Activated CD4-positive, alpha-beta T cell treated with anti-CD3 and anti-CD28 coated beads, Interleukin-2, amount 50 U/mL, for 4 hours (primary cell): Measurements from ENCODE around the gene RTN4.
"Not testable (repeated sequence)": the region's sequence is repeated elsewhere in the genome, so short reads cannot be mapped to it uniquely, and the experiment has no call there.

Experiments
- DNase-seq, 2 experiments: peaks; one replicate each; pipeline ENCODE4 v3.0.0-alpha.2; 2020

RTN4 gene

DNA sequence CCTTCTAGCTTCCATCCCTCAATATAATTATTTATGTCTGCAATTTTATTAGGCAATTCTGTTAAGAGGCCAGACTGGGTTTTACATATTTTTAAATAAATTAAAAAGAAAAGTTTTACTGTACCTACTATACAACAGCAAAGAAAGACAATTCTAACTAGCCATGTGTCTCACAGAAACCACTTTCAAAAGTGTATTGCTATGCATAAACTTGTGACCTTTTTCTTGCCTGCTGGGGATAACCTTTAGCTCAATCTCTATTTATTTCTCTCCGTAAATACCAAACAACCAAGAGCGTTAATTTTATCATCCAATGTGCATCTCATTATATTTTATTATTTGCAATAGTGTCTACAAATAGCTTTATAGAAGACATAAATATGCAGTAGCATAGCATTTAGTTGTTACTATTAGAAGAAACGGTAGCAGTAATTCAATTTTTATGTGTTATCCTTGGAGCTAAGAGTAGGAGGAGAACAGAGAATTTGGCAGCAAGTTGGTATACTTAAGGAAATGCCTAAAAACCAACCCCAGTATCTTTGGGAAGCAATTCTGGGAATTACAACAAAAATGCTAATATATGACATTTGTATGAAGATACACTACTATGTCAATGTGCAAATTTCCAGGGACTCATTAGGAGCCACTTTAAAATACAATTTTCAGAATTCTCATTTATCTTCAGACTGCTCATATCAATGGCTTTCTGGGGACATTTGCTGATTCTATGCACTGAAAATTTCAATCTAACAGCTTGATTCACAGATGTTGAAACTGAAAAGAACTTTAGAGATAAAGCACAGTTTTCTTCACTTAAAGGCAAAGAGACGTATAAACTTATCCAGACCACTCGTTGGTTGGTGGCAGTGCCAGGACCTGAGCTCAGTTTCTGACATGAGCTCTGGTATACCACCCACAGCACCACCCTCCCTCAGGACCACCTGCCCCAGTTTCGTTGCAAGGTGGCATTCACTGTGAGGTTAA, 23.0 kb upstream of the RTN4 start:
- no peak for DNase-seq

DNA sequence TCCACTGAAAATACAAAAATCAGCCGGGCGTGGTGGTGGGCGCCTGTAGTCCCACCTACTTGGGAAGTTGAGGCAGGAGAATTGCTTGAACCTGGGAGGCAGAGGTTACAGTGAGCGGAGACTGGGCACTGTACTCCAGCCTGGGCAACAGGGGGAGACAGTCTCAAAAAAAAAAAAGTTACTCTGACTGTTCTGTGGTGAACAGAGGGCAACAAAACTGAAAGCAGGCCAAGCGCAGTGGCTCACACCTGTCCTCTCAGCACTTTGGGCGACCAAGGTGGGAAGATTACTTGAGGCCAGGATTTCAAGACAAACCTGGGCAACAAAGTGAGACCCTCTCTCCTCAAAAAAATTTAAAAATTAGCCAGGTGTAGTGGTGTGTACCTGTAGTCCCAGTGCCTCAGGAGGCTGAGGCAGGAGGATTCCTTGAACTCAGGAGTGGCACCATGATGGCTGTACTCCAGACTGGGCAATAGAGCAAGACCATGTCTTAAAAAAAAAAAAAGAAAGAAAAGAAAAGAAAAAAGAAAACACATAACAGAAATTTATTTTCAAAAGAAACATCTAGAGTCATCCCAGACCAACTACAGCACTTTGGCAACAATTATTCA, 13.6 kb upstream of the RTN4 start:
- no peak for DNase-seq

DNA sequence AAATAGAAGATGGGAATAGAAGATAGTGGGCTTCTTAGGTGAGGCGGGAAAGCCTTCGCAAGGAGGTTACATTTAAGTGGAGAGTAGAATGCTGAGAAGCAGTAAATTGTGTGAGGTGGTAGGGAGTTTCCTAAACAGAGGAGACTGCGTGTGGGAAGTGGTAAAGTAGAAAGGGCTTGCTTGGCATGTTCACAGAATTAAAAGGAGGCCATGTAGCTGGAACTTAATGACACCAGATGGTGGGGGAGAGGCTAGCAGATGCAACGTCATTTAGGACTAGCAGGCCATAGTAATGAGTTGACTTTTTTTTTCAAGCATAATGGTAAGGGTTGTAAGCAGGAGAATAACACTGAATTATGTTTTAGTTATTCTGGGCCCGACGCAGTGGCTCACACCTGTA, 13.0 kb upstream of the RTN4 start:
- DNase-seq: no peak

DNA sequence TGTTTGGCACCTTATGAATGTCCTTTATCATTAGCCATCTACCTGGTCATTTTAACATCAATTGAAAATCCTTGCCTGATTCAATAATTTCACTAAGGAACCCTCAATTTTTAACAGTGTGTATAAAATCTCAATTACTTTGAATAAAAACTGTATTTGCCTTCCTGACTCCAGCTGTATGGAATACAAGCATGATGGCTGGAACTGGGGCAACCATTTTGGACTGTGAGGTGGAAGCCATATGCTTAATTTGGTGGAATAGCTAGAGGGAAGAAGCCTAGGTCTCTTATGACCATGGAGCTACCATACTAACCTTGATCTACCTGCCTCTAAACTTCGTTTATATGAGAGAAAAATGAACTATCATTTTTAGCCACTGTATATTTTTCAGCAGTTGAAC, 12.5 kb upstream of the RTN4 start:
- DNase-seq: no peak

DNA sequence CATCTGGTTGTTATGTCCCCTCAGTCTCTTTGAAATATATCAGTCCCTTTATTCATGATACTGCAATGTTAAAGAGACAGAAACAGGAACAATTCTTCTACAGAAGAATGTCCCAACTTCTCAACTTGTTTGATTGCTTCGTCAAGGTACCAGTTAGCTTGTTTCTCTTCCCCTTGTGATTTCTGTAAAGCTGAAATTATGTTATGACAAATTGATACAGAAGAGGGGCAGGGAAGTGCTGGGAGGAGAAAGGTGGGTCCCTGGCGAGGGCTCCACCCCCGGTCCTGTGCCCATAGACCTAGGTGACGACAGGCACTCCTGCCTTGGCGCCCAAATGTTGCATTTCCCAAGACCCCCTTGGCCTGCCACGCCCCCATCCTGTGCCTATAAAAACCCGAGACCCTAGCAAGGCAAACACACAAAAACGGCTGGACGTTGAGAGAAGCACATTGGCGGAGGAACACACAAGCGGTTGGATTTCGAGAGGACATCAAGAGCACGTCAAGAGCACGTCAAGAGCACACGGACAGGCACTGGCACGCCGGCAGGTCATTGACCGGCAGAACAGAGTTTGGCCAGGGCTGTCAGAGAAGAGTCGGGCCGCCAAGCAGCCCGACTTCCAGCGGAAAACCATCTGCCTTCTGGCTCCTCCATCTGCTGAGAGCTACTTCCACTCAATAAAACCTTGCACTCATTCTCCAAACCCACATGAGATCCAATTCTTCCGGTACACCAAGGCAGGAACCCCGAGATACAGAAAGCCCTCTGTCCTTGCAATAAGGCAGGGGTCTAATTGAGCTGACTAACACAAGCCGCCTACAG, 11.5 kb upstream of the RTN4 start:
- DNase-seq: no peak

DNA sequence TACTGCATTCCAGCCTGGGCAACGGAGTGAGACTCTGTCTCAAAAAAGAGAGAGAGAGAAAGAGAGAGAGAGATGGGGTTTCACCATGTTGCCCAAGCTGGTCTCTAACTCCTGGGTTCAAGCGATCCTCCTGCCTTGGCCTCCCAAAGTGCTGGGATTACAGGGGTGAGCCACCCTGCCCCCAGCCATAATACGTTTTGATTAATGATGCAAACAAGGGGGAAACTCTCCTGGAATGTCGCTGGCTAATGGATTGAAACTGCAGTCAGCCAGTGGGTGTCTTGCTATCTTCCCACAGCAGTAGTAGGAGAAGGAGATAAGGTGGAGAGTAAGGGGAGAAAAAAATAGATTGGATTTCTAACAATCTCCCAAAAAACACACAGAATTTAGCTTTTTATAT, 9.5 kb upstream of the RTN4 start:
- no peak for DNase-seq

DNA sequence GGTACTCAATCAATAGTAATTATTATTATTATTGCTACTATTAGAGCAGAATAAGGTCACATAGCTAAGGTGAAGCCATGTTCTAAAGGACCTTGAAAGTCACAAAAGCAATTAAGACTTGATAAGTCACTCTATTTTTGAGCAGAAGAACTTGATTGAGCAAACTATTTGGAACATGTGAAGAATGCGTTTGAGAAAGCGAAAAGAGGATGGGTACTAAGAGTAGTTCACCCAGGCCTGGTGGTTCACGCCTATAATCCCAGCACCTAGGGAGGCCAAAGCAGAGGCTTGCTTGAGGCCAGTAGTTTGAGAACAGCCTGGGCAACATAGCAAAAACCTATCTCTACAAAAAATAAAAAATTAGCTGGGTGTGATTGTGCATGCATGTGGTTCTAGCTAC, 7.2 kb upstream of the RTN4 start:
- DNase-seq: no peak

DNA sequence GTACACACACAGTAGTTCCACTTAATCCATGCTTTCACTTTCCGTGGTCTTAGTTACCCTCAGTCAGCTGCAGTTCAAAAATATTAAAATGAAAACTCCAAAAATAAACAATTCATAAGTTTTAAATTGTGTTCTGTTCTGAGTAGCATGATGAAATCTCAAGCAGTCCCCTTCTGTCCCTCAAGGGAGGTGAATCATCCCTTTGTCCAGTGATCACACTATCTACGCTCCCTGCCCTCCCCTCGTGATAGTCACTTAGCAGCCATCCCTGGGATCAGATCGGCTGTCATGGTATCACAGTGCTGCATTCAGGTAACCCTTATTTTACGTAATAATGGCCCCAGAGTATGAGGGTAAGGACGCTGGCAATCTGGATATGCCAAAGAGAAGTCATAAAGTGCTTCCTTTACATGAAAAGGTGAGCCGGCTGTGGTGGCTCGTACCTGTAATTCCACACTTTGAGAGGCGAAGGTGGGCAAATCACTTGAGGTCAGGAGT, 5.8 kb upstream of the RTN4 start:
- DNase-seq: no peak

DNA sequence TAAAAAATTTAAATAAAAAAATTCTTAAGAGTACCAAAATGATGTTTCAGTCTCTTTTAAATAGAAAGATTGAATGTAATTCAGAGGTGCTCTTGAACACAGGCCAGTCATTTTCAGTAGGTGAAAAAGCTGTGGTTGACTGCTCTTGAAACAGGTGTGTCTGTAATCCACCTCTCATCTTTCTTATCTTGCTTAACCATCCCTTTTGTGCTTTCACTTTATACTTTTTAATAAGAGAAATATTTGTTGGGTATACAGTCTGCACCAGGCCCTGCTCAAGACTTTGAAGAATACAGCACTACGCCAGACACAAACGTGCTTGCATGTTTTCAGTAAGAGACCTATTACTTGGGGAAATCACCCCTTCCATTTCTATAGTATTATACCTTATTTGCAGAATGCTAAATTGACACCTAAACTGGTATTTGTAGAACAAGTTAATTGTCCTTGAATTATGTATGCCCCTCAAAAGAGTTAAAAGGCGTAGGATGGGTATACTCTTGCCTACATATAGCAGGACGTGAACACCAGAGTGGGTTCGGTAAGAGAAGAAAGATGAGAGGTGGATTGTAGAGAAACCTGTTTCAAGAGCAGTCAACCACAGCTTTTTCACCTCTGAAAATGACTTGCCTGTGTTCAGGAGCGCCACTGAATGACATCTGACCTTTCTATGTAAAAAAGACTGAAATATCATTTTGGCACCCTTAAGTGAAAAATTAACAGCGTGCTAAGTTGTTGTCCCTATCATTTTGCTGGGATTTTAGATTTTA, 4.0 kb upstream of the RTN4 start:
- no peak for DNase-seq

DNA sequence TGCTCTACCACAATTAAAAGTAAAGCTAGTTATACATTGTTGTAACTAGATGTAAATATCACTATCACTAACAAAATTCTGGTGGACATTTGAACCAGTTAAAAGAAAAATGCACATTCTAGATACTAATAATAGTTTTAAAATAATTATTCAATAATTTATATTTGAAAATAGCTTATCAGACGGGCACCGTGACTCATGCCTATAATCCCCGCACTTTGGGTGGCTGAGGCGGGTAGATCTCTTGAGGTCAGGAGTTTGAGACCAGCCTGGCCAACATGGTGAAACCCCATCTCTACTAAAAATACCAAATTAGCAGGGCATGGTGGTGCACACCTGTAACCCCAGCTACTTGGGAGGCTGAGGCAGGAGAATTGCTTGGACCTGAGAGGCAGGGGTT, 3.0 kb upstream of the RTN4 start:
- not testable (repeated sequence) for DNase-seq

DNA sequence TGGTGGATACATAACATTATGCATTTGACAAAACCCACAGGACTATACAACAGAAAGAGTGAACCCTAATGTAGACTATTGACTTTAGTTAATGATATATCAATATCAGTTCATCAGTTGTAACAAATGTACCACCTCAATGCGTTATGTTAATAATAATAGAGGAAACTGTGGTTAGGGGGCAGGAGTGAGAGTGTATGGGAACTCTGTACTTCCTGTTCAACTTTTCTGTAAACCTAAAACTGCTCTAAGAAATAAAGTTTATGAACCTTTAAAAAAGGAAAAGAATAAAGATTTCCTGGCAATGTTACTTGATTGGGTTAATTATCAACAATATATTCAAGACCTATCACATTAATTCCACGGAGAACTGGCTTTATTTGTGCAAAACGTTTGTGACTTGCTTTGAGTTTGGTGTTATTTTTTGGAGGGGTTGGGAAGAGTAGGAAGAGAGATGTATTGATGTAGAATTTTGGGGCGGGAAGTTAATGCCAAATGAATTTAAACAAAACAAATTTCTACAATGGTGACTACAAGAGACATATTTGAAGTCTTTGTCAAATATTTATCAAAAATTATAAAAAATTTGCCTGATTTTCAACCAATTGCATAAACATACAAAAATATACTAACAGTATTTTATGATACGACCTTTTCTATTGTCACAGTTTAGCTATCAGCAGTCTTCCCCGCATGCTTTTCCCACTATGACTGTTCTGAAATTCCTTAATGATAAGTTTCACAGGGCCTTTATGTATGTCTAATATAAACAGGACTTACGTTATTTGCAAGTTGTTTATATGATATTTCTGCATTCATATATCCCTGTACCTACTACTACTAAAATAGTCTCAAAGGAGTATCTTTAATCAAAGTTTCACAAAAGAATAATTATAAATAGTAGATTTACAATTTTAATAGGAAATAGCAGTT, 2.1 kb upstream of the RTN4 start:
- no peak for DNase-seq

DNA sequence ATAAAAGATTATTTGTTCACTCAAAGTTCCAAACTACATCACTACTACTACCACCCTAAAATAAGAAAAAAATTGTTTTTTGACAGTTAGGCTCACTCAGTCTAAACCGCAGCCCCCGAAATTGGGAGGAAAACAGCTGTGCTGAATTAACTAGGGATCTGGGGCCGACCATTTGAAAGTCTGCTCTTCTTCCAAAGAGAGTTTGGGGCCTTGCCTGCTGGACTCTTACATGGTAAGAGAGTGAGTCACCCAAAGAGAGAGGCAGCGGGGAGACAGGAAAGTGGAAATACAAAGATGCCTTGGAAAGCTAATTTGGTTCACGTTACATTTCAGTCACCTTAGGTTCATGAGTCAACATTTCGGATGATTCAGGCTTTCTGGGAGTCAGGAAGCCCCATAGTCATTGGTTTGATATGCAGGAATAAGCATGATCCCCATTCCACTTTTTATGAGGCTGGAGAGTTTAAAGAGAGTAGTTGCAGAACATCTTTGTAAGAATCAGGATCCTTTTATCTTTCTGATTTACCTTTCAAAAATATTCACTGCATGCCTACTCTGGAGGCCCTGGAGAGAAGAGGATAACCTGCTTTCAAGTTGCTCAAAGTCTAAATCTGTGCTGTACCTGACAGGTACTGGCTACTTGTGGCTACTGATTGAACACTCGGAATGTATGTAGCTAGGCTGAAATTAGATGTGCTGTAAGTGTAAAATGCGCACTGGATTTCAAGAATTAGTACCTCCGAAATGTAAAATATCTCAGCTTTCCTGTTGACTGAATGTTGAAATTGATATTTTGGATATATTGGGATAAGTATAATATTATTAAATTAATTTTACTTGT, 995 bp upstream of the RTN4 start:
- peak; percentile 6 to 15 for DNase-seq

DNA sequence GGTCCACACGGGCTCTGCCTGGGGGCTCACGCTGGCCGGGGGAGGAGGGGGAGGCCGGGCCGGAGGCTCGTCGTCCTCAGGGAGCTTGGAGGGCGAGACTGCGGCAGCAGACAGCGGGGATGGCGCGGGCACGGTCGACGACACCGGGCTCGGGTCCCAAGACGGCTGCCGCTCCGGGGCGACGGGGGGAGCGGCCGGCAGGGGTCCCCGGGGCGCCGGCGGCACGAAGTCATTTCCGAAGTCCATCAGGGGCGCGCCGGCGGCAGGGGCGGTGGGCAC, 491 bp downstream of the RTN4 start:
- peak in 1 of 2 experiments; percentile 20 for DNase-seq

DNA sequence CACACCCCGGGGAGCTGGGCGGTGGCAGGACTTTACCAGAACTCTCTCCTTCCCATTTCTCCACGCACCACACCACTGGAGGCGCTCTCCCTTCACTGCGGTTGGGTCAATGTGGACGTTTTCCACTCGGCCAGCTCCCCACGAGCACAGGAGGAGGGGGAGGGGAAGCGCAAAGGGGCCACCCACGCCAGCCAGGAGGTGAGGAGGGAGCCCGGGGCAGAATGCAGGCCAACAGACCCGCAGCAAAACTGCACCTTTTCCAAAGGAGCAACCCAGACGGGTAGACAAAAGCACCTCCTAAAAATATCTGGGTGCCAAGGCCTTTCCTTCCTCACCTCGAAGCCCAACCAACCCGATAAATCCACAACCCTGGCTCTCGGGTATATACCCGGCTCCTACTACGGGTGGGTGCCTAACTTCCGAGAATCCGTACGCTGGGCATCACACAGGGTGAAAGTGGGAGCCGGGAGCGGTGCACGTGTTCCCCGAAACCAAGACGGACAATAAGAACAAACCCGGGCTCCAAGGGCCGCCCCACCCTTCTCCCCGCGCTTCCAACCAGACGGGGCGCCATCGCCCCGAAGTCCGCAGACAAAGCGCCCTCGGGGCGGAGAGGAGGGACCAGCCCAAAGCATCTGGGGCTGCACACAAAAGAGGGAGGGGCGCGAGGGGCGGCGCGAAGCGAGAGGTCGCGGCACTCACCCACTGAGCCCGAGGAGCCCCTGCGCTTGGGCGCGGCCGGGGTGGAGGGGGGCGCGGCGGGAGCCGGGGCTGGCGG, 1.0 kb downstream of the RTN4 start:
- peak; percentile 23 to 35 for DNase-seq

DNA sequence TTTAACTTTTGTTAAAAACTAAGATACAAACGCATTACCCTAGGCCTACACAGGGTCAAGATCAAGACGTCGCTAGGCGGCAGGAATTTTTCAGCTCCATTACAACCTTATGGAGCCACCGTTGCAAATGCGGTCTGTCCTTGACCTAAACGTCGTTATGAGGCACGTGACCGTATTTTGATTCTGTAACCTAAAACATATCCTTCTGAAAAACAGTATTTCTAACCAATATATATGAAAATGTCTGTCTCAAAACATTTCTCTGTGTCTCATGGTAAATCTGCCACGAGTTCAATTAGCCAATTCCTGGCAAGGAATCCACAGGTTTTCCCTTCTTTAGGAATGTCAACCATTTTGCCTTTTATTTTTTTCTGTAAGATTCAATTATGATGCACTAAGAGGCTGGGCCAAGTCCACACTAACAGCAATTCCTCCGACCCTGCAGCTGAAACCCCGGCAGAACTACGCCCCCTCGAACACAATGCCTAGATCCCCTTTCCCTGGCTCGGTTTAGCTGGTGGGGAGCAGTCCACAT, 1.7 kb downstream of the RTN4 start:
- DNase-seq: no peak

DNA sequence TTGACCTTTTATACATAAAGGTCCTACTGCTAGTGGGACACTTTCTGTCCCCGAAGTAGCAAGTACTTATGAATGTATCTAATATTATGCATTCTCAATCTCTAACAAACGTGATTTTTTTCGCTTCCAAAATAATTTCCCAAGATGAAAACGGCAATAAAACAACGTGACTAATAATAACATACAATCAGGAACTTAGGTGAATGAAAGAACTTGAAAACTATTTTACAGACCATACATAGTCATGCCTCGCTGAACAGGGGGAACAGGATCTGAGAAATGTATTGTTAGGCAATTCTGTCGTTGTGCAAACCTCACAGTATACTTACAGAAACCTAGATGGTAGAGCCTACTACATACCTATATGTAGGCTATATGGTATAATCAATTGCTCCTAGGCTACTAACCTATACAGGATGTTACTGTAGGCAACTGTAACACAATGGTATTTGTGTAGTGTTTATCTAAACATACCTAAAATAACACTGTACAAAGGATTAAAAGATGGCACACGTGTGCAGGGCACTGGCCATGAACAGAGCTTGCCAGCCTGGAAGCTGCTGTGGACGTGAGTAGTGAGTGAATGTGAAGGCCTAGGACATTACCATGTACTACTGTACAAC, 2.5 kb downstream of the RTN4 start:
- no peak for DNase-seq

DNA sequence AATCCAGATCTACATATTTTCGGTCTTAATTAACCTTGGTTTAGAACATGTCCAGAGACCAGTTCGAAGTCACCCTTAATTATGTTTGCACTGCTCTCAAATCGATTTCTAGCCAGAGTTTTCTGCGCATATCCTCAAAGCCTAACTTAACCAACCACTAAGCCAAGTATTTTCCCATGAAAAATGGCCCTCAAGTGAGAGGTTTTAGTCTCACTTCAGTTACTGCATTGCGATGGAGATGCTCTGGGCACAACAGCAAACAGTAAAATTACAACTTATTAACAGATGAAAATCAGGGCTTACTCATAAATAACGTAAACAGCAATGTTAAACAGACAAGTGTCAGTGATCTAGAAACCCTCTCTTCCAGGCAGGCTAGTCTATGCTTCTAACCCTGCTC, 4.5 kb downstream of the RTN4 start:
- DNase-seq: no peak

DNA sequence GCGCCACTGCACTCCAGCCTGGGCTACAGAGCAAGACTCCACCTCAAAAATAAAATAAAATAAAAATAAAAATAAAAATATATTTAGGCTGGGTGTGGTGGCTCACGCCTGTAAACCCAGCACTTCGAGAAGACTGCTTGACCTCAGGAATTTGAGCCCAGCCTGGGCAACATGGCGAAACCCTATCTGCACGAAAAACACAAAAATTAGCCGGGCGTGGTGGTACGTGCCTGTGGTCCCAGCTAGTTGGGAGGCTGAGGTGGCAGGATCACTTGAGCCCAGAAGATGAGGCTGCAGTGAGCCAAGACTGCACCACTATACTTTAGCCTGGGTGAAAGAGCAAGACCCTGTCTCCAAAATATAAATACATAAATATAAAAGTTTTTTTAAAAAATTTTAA, 6.4 kb downstream of the RTN4 start:
- no peak for DNase-seq

DNA sequence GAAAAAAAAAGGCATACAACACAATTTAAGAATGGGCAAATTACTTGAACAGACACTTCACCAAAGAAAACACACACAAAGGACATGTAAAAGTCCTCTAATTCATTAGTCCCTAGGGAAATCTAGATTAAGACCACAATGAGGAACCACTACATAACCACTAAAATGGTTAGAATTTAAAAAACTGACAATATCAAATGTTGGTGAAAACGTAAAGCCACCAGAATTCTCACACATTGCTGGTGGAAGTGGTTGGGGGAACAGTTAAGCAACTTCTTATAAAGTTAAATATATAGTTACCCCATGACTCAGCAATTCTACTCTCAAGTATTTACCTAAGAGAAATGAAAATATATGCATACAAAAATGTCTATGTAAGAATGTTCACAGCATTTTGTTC, 11.8 kb downstream of the RTN4 start:
- no peak for DNase-seq
